NCI-H748 (cell line): ENCODE measurements around the gene ERN2.

ENCODE experiments used
- DNase-seq: peaks from one replicate; lab custom pipeline; 2025; ENCODE audit not compliant: unreplicated experiment; lab: John Stamatoyannopoulos, UW

The ERN2 gene

GRCh38 chr16:23689442-23690187, 23.4 kb downstream of the ERN2 start:
- DNase-seq = no peak

GRCh38 chr16:23687034-23687808, 25.8 kb downstream of the ERN2 start:
- no peak for DNase-seq

- no peak for DNase-seq
These were observed 29.5 kb downstream of the ERN2 start for GRCh38 chr16:23683487-23683886.

- no peak for DNase-seq
These were observed 30.8 kb downstream of the ERN2 start for GRCh38 chr16:23682181-23682580.

- no peak for DNase-seq
These were observed 33.1 kb downstream of the ERN2 start for GRCh38 chr16:23679986-23680336.

- DNase-seq = peak; percentile 35
These were observed 33.6 kb downstream of the ERN2 start for GRCh38 chr16:23679274-23679985.

GRCh38 chr16:23678430-23679273, 34.4 kb downstream of the ERN2 start, which contains the start of gene PLK1:
Gene PLK1 (plus strand): TSS chr16:23678889. CDS start chr16:23678933, 44 bp downstream.
- peak; percentile 89 for DNase-seq

GRCh38 chr16:23676924-23677480, 36.0 kb downstream of the ERN2 start:
- DNase-seq = no peak

GRCh38 chr16:23673971-23674614, 38.9 kb downstream of the ERN2 start:
- no peak for DNase-seq

GRCh38 chr16:23670137-23670776, 42.8 kb downstream of the ERN2 start:
- DNase-seq = no peak

GRCh38 chr16:23668873-23669272, 44.1 kb downstream of the ERN2 start:
- DNase-seq = no peak

- no peak for DNase-seq
These were observed 44.8 kb downstream of the ERN2 start for GRCh38 chr16:23668225-23668624.

GRCh38 chr16:23667355-23667659, 45.7 kb downstream of the ERN2 start:
- no peak for DNase-seq

GRCh38 chr16:23666571-23667354, 46.3 kb downstream of the ERN2 start:
- no peak for DNase-seq

GRCh38 chr16:23663918-23664317, 49.1 kb downstream of the ERN2 start:
- no peak for DNase-seq

- DNase-seq = no peak
These were observed 61.0 kb downstream of the ERN2 start for GRCh38 chr16:23651943-23652468.

- DNase-seq = no peak
These were observed 62.2 kb downstream of the ERN2 start for GRCh38 chr16:23650674-23651416.

- no peak for DNase-seq
These were observed 70.7 kb downstream of the ERN2 start for GRCh38 chr16:23642246-23642774.
